Fibroblast of lung (primary cell): ENCODE measurements around the gene CHD6. TPM values are rescaled to one million over a fixed set of nuclear protein-coding genes. Genes with fewer than 3 reads are reported as not detected.

Experiments
- DNase-seq, 2 donors: peaks; one replicate each; pipeline versions ENCODE4 v3.0.0 to v3.0.0-alpha.2; 2010; ENCODE audit warnings: low read depth in 2 of 2
- H2AFZ ChIP-seq: 2 replicates; pipeline ENCODE4 v1.5.1; 2012; ENCODE audit warnings: low read length, control low read depth, inconsistent platforms
- H3K27ac ChIP-seq: 2 replicates; pipeline ENCODE4 v1.5.1; 2011; ENCODE audit warnings: low read length, control low read depth; ENCODE audit not compliant: insufficient read depth
- H3K27me3 ChIP-seq: 2 replicates; pipeline ENCODE4 v1.5.1; 2011; ENCODE audit warnings: mild to moderate bottlenecking, low read length; ENCODE audit not compliant: control insufficient read depth, insufficient read depth
- H3K36me3 ChIP-seq: 2 replicates; pipeline ENCODE4 v1.5.1; 2011; ENCODE audit warnings: low read length; ENCODE audit not compliant: control insufficient read depth, insufficient read depth
- H3K4me1 ChIP-seq: 2 replicates; pipeline ENCODE4 v1.5.1; 2011; ENCODE audit warnings: low read length; ENCODE audit not compliant: control insufficient read depth, insufficient read depth; ENCODE audit errors: extremely low read depth
- H3K4me2 ChIP-seq: 2 replicates; pipeline ENCODE4 v1.5.1; 2011; ENCODE audit warnings: low read length, control low read depth; ENCODE audit not compliant: insufficient read depth; ENCODE audit errors: extremely low read depth
- H3K4me3 ChIP-seq, 4 experiments: fragments of 200-600 bp in 1 of 4; sonication (generic) in 1 of 4; replicated peaks in 1 of 4; 2 replicates each; pipeline ENCODE4 v1.5.1; 2011 to 2016; ENCODE audit warnings: low read length in 4 of 4, low read depth in 3 of 4, mild to moderate bottlenecking in 3 of 4, control low read depth in 2 of 4, inconsistent platforms in 1 of 4, mixed read lengths in 1 of 4; ENCODE audit not compliant: insufficient read depth in 1 of 4; ENCODE audit errors: control extremely low read depth in 1 of 4
- H3K79me2 ChIP-seq: 2 replicates; pipeline ENCODE4 v1.5.1; 2012; ENCODE audit warnings: mild to moderate bottlenecking, low read length, inconsistent platforms; ENCODE audit not compliant: control insufficient read depth, insufficient read depth
- H3K9ac ChIP-seq: 2 replicates; pipeline ENCODE4 v1.5.1; 2011; ENCODE audit warnings: mild to moderate bottlenecking, low read length, control low read depth; ENCODE audit not compliant: insufficient read depth
- H3K9me3 ChIP-seq: 2 replicates; pipeline ENCODE4 v1.5.1; 2012; ENCODE audit warnings: low read depth, low read length; ENCODE audit not compliant: control insufficient read depth, insufficient read depth
- H4K20me1 ChIP-seq: 2 replicates; pipeline ENCODE4 v1.5.1; 2011; ENCODE audit warnings: low read length; ENCODE audit not compliant: control insufficient read depth, insufficient read depth; ENCODE audit errors: extremely low read depth
- EZH2 ChIP-seq: IDR thresholded peaks from 2 replicates; pipeline ENCODE4 v1.5.1; 2012; ENCODE audit warnings: low read length, control low read depth, mild to moderate bottlenecking; ENCODE audit errors: missing control alignments
- polyA plus RNA-seq, 2 donors: library from polyadenylated mRNA; depleted of rRNA in 1 of 2; stranded (reverse) in 1 of 2; unstranded in 1 of 2; fragments of >200 nt; gene quantifications; 2 replicates each; pipeline ENCODE4 v1.2.1, GENCODE V29; 2011 to 2012; ENCODE audit warnings: missing spikeins in 1 of 2
- total RNA-seq: library from RNA; depleted of rRNA; stranded (reverse); fragments of >200 nt; gene quantifications from 2 replicates; pipeline ENCODE4 v1.2.1, GENCODE V29; 2014
- TF ChIP-seq, protein P1 (sequence below), 2 donors: IDR thresholded peaks in 1 of 2; conservative IDR thresholded peaks in 1 of 2; 1 replicate in 1 of 2; 2 replicates in 1 of 2; pipeline ENCODE4 v1.5.1; 2011 to 2012; ENCODE audit warnings: low read length in 2 of 2, control low read depth in 1 of 2, inconsistent platforms in 1 of 2, low read depth in 1 of 2, mild to moderate bottlenecking in 1 of 2

Gene CHD6
- total and polyA plus RNA-seq, 2 donors (not counting 1 experiment from before 2014, with no cell fraction given), result 13.4 to 25.9 TPM

GRCh38 chr20:41357424-41358163, 260.6 kb downstream of the CHD6 start:
- H3K27ac ChIP-seq, result no peak overlapping the region

DNA sequence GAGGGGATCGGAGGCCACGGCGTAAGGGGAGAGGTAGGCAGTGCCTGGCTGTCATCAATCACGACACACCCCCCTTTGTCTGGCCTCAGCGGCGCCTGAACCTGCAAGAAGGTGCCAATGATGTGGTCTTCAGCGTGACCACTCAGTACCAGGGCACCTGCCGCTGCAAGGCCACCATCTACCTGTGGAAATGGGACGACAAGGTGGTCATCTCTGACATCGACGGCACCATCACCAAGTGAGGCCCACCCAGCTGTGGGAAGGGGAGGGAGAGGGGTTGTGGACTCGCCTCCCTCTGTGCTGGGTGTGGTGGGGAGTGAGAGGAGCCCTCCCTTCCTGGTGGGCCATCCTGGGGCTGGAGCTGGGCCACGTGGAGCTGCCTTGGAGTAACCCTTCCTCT, 261.2 kb downstream of the CHD6 start:
- no peak for DNase-seq
- no peaks in the 10 kb centered on the region for H3K79me2 ChIP-seq
- no peaks in the 10 kb centered on the region for H3K27me3 ChIP-seq
- H2AFZ ChIP-seq, result no peak overlapping the region
- H3K4me2 ChIP-seq, result no peak overlapping the region
- H3K9me3 ChIP-seq, result no peaks in the 10 kb centered on the region
- no peak overlapping the region for H3K9ac ChIP-seq
- no peak overlapping the region for H3K4me3 ChIP-seq
- no peaks in the 10 kb centered on the region for H3K36me3 ChIP-seq
- no peak overlapping the region for H3K27ac ChIP-seq
- H3K4me1 ChIP-seq, result no peaks in the 10 kb centered on the region
- H4K20me1 ChIP-seq, result no peaks in the 10 kb centered on the region
- TF ChIP-seq, protein P1, sequence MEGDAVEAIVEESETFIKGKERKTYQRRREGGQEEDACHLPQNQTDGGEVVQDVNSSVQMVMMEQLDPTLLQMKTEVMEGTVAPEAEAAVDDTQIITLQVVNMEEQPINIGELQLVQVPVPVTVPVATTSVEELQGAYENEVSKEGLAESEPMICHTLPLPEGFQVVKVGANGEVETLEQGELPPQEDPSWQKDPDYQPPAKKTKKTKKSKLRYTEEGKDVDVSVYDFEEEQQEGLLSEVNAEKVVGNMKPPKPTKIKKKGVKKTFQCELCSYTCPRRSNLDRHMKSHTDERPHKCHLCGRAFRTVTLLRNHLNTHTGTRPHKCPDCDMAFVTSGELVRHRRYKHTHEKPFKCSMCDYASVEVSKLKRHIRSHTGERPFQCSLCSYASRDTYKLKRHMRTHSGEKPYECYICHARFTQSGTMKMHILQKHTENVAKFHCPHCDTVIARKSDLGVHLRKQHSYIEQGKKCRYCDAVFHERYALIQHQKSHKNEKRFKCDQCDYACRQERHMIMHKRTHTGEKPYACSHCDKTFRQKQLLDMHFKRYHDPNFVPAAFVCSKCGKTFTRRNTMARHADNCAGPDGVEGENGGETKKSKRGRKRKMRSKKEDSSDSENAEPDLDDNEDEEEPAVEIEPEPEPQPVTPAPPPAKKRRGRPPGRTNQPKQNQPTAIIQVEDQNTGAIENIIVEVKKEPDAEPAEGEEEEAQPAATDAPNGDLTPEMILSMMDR (conservative IDR thresholded peaks at IDR 0.05 in 1 of 2, IDR thresholded peaks at IDR 0.05 in 1 of 2; ENCODE audit: low read depth in 1 of 2, low read length in 2 of 2), result no peak
- no peak for TF ChIP-seq EZH2

More at GRCh38 chr20:41357424-41358163, 260.6 kb downstream of the CHD6 start:
- Histone ChIP-seq H3K79me2 (no peaks in the 10 kb centered on the region), H3K4me1 (no peaks in the 10 kb centered on the region), H3K9me3 (no peaks in the 10 kb centered on the region), H3K9ac (no peak overlapping the region), H3K27me3 (no peaks in the 10 kb centered on the region), H3K36me3 (no peaks in the 10 kb centered on the region), H3K4me2 (no peak overlapping the region), H2AFZ (no peak overlapping the region), H4K20me1 (no peaks in the 10 kb centered on the region), H3K4me3 (no peak overlapping the region)
- TF ChIP-seq EZH2, result no peak
- TF ChIP-seq, protein P1 (conservative IDR thresholded peaks at IDR 0.05 in 1 of 2, IDR thresholded peaks at IDR 0.05 in 1 of 2; ENCODE audit: low read depth in 1 of 2, low read length in 2 of 2), result no peak
- no peak for DNase-seq

DNA sequence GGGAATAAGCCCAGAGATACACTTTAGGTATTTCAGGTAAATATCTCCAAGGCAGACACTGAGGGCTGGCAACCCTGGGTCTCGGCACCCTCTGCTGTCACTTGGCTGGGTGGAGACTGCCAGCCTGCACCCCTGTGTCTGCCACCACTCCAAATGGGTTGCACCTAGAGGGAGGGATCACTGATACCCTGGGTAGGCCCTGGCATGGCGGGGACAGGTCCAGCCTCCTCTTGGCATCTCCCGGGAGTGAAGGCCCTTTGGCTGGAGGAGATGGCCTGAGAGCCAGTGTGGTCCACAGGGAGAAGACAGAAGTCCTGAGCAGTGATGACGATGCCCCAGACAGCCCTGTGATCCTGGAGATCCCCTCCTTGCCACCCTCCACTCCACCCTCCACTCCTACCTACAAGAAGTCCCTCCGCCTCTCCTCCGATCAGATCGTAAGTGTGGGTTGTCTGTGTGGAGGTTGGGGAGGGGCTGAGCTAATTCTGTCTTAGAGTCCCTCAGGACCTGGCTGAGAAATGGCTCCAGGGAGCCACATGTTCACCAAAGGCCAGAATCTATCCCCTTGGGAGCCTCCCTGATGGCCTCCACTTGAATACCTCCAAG, 262.5 kb downstream of the CHD6 start:
- Histone ChIP-seq H3K27me3 (no peaks in the 10 kb centered on the region), H3K4me3 (no peak overlapping the region), H3K9ac (no peak overlapping the region), H3K4me2 (no peak overlapping the region), H3K9me3 (no peaks in the 10 kb centered on the region), H3K79me2 (no peaks in the 10 kb centered on the region), H3K4me1 (no peaks in the 10 kb centered on the region), H3K27ac (no peak overlapping the region), H4K20me1 (no peaks in the 10 kb centered on the region), H3K36me3 (no peaks in the 10 kb centered on the region), H2AFZ (no peak overlapping the region)
- DNase-seq, result no peak
- TF ChIP-seq, protein P1 (conservative IDR thresholded peaks at IDR 0.05 in 1 of 2, IDR thresholded peaks at IDR 0.05 in 1 of 2; ENCODE audit: low read depth in 1 of 2, low read length in 2 of 2), result no peak
- no peak for TF ChIP-seq EZH2
